GM23248 (cell line): Measurements from ENCODE around the gene CDH4. TPM values are rescaled to one million over a fixed set of nuclear protein-coding genes. Genes with fewer than 3 reads are reported as not detected.

Experiments
- DNase-seq: peaks from one replicate; pipeline ENCODE4 v3.0.0-alpha.2; 2015
- H2AFZ ChIP-seq: fragments of 200-600 bp; sonication (generic); 2 replicates; pipeline ENCODE4 v1.6.1; 2016; ENCODE audit warnings: antibody characterized with exemption
- H3F3A ChIP-seq: fragments of 200-600 bp; sonication (generic); 2 replicates; pipeline ENCODE4 v1.6.1; 2016; ENCODE audit warnings: mild to moderate bottlenecking, antibody characterized with exemption, mixed run types; ENCODE audit not compliant: insufficient read depth
- H3K27ac ChIP-seq: fragments of 200-600 bp; sonication (generic); 2 replicates; pipeline ENCODE4 v1.5.1; 2016; ENCODE audit warnings: mild to moderate bottlenecking
- H3K27me3 ChIP-seq: fragments of 200-600 bp; sonication (generic); replicated peaks from 2 replicates; pipeline ENCODE4 v1.6.1; 2016; ENCODE audit warnings: mild to moderate bottlenecking; ENCODE audit not compliant: insufficient read depth
- H3K36me3 ChIP-seq: fragments of 200-600 bp; sonication (generic); 2 replicates; pipeline ENCODE4 v1.6.1; 2016; ENCODE audit warnings: low read depth, mild to moderate bottlenecking
- H3K4me1 ChIP-seq: fragments of 200-600 bp; sonication (generic); 2 replicates; pipeline ENCODE4 v1.6.1; 2016; ENCODE audit warnings: mild to moderate bottlenecking; ENCODE audit not compliant: insufficient read depth
- H3K4me2 ChIP-seq: fragments of 200-600 bp; sonication (generic); one replicate; pipeline ENCODE4 v1.6.1; 2016; ENCODE audit warnings: mild to moderate bottlenecking; ENCODE audit not compliant: unreplicated experiment
- H3K4me3 ChIP-seq: fragments of 200-600 bp; sonication (generic); 2 replicates; pipeline ENCODE4 v1.5.1; 2016; ENCODE audit warnings: mild to moderate bottlenecking
- H3K79me2 ChIP-seq: fragments of 200-600 bp; sonication (generic); 2 replicates; pipeline ENCODE4 v1.6.1; 2016; ENCODE audit warnings: mild to moderate bottlenecking; ENCODE audit not compliant: insufficient read depth
- H3K9ac ChIP-seq: fragments of 200-600 bp; sonication (generic); 2 replicates; pipeline ENCODE4 v1.6.1; 2016; ENCODE audit warnings: mild to moderate bottlenecking
- H3K9me2 ChIP-seq: fragments of 200-600 bp; sonication (generic); 2 replicates; pipeline ENCODE4 v1.6.1; 2016; ENCODE audit warnings: mixed run types, mild to moderate bottlenecking, moderate library complexity; ENCODE audit not compliant: insufficient read depth
- H3K9me3 ChIP-seq: fragments of 200-600 bp; sonication (generic); one replicate; pipeline ENCODE4 v1.6.1; 2017; ENCODE audit warnings: low read depth
- H4K20me1 ChIP-seq: fragments of 200-600 bp; sonication (generic); 2 replicates; pipeline ENCODE4 v1.6.0; 2016; ENCODE audit not compliant: insufficient read depth
- EZH2 ChIP-seq: fragments of 200-600 bp; sonication (generic); IDR thresholded peaks from 2 replicates; pipeline ENCODE4 v1.6.1; 2018; ENCODE audit warnings: antibody characterized with exemption, mild to moderate bottlenecking; ENCODE audit not compliant: insufficient read depth, poor library complexity, severe bottlenecking
- EZH2phosphoT487 ChIP-seq: fragments of 200-600 bp; sonication (generic); IDR thresholded peaks from 2 replicates; pipeline ENCODE4 v1.6.1; 2018; ENCODE audit warnings: antibody characterized with exemption, moderate library complexity, mild to moderate bottlenecking, low read depth; ENCODE audit not compliant: insufficient read depth
- WGBS, 2 experiments: methylation state at CpG; one replicate each; pipeline ENCODE4 v1.1.6; 2015 to 2017; ENCODE audit warnings: low lambda C conversion rate in 2 of 2, low coverage in 1 of 2; ENCODE audit errors: missing lambda C conversion rate in 2 of 2; 5-methylcytosine and 5-hydroxymethylcytosine counted together
- in situ Hi-C: fragments of 300-500 bp; cut with MboI; formaldehyde crosslinking; loops from 2 replicates; pipeline ENCODE4 v1.15.0; 2020
- polyA plus RNA-seq: library from polyadenylated mRNA; unstranded; fragments of >200 nt; fragmentation: Nextera tagmentation; extraction: Ambion mirVana; gene quantifications from 2 replicates; pipeline ENCODE4 v1.2.1, GENCODE V29; 2016
- total RNA-seq: library from RNA; depleted of rRNA; stranded (reverse); fragments of >200 nt; shearing (Covaris generic); gene quantifications from 2 replicates; pipeline ENCODE4 v1.2.3, GENCODE V29; 2014

CDH4 gene
- total and polyA plus RNA-seq, 2 experiments from 2014 or later: 1.1 to 3.9 TPM

DNA sequence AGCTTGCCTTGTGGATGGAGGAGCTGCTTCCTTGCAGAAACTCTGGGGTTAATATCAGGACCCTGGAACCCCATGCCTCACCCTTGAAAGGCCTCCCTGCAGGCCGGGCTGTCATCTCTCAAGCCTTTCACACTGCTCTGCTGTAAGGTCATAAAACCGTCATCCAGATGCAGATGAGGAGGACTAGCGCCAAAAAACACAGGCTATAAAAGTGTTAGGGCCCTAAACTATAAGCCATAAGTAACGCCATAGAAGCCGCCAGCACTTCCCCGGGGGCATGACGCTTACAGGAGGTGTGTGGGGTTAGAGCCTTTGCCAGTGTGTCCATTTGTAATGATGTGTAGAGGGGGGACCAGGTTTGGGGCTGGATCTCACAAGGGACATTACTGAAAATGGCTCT lies 47.6 kb downstream of the CDH4 start:
- Histone ChIP-seq H3K9ac (no peak overlapping the region), H3K27ac (no peak overlapping the region), H3K4me2 (no peak overlapping the region), H2AFZ (no peak overlapping the region), H3K4me3 (no peak overlapping the region), H3K4me1 (no peaks in the 10 kb centered on the region), H4K20me1 (no peaks in the 10 kb centered on the region), H3K27me3 (no peaks in the 10 kb centered on the region), H3K9me2 (no peaks in the 10 kb centered on the region), H3K36me3 (no peaks in the 10 kb centered on the region), H3F3A (no peaks in the 10 kb centered on the region), H3K9me3 (no peaks in the 10 kb centered on the region), H3K79me2 (no peaks in the 10 kb centered on the region)
- WGBS, 2 experiments: 27 to 31% methylated on average over 7 of the region's 7 CpGs
- no peak for TF ChIP-seq EZH2phosphoT487
- no peak for TF ChIP-seq EZH2
- no peak for DNase-seq
- in situ Hi-C loops: no loop called here

- Histone ChIP-seq H3K9me3 (no peaks in the 10 kb centered on the region), H4K20me1 (no peaks in the 10 kb centered on the region), H3K4me1 (no peaks in the 10 kb centered on the region), H3K36me3 (no peaks in the 10 kb centered on the region), H3K9ac (no peak overlapping the region), H3K4me3 (no peak overlapping the region), H3K79me2 (no peaks in the 10 kb centered on the region), H2AFZ (no peak overlapping the region), H3K27ac (no peak overlapping the region), H3K4me2 (no peak overlapping the region), H3K9me2 (no peaks in the 10 kb centered on the region), H3K27me3 (no peaks in the 10 kb centered on the region), H3F3A (no peaks in the 10 kb centered on the region)
- WGBS, 2 experiments: 61 to 66% methylated on average over 14 of the region's 14 CpGs
- TF ChIP-seq EZH2phosphoT487 (no peak), EZH2 (no peak)
- in situ Hi-C loops: no loop called here
- DNase-seq: no peak
Measured at GRCh38 chr20:61300293-61300692, 48.2 kb downstream of the CDH4 start.

- no peak overlapping the region for H3K9ac ChIP-seq
- no peak overlapping the region for H3K4me2 ChIP-seq
- TF ChIP-seq EZH2 (no peak), EZH2phosphoT487 (no peak)
- H3K79me2 ChIP-seq: no peaks in the 10 kb centered on the region
- WGBS, 2 experiments: 54 to 62% methylated on average over 10 of the region's 10 CpGs
- no peak for DNase-seq
- H2AFZ ChIP-seq: no peak overlapping the region
- in situ Hi-C loops: no loop called here
- H3K36me3 ChIP-seq: no peaks in the 10 kb centered on the region
- H3K9me2 ChIP-seq: no peaks in the 10 kb centered on the region
- no peaks in the 10 kb centered on the region for H3K4me1 ChIP-seq
- H3K27ac ChIP-seq: no peak overlapping the region
- H3K4me3 ChIP-seq: no peak overlapping the region
- no peaks in the 10 kb centered on the region for H3F3A ChIP-seq
- H3K9me3 ChIP-seq: no peaks in the 10 kb centered on the region
- H3K27me3 ChIP-seq: no peaks in the 10 kb centered on the region
- no peaks in the 10 kb centered on the region for H4K20me1 ChIP-seq
Measured at GRCh38 chr20:61300709-61301108, 48.6 kb downstream of the CDH4 start.

DNA sequence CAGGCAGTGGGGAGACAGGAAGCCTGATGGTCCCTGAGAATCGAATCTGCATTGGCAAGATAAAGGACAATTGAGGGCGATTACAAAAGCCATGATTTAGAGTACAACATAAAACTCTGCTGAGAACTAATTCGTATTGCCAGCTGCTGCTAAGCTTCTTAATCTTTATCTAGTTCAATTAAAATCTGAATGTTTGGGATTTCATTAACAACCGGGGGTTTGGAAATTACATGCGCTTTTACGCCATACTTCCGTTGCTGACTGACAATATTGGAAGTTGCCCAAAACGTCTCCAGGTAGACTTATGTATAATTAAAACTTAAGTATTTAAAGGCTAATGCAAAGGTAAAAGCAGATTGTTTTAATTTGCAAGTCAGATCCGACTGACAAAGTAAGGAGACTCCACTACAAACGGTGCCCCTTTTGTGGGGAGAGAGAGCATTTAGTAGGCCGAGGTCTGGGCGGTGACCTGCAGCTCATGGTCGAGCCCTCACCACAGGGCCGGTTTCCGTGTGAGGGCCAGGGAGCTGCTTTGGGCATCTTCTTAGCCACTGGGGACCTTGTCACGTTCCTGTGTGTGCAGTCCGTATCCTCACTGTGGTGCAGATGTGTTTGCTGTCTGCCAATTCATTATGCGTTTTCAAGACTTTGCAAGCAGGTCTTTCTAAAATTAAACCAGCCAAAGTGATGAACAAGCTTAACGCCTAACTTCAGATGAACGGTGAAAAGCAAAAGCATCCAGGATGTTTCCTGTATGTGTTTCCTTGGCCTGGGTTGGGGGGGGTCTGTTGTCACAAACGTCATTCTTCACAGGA lies 49.9 kb downstream of the CDH4 start:
- no peak overlapping the region for H3K4me2 ChIP-seq
- H3K9me3 ChIP-seq: no peaks in the 10 kb centered on the region
- no peak for DNase-seq
- no peaks in the 10 kb centered on the region for H3K79me2 ChIP-seq
- H3F3A ChIP-seq: no peaks in the 10 kb centered on the region
- H3K4me1 ChIP-seq: no peaks in the 10 kb centered on the region
- no peak overlapping the region for H3K4me3 ChIP-seq
- no peak overlapping the region for H2AFZ ChIP-seq
- H3K9me2 ChIP-seq: no peaks in the 10 kb centered on the region
- H3K27ac ChIP-seq: no peak overlapping the region
- WGBS, 2 experiments: 56% methylated on average over 21 of the region's 21 CpGs
- H3K36me3 ChIP-seq: no peaks in the 10 kb centered on the region
- TF ChIP-seq EZH2phosphoT487 (no peak), EZH2 (no peak)
- no peak overlapping the region for H3K9ac ChIP-seq
- H4K20me1 ChIP-seq: no peaks in the 10 kb centered on the region
- no peaks in the 10 kb centered on the region for H3K27me3 ChIP-seq
- in situ Hi-C loops: no loop called here
